NCI-H2029 (cell line): ENCODE data around the gene MICU1.
"Not testable (repeated sequence)": the region's sequence is repeated elsewhere in the genome, so short reads cannot be mapped to it uniquely, and the experiment has no call there.

Experiments
- DNase-seq: peaks from one replicate; lab custom pipeline; 2025; lab: John Stamatoyannopoulos, UW

MICU1 gene, protein sequence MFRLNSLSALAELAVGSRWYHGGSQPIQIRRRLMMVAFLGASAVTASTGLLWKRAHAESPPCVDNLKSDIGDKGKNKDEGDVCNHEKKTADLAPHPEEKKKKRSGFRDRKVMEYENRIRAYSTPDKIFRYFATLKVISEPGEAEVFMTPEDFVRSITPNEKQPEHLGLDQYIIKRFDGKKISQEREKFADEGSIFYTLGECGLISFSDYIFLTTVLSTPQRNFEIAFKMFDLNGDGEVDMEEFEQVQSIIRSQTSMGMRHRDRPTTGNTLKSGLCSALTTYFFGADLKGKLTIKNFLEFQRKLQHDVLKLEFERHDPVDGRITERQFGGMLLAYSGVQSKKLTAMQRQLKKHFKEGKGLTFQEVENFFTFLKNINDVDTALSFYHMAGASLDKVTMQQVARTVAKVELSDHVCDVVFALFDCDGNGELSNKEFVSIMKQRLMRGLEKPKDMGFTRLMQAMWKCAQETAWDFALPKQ

DNA sequence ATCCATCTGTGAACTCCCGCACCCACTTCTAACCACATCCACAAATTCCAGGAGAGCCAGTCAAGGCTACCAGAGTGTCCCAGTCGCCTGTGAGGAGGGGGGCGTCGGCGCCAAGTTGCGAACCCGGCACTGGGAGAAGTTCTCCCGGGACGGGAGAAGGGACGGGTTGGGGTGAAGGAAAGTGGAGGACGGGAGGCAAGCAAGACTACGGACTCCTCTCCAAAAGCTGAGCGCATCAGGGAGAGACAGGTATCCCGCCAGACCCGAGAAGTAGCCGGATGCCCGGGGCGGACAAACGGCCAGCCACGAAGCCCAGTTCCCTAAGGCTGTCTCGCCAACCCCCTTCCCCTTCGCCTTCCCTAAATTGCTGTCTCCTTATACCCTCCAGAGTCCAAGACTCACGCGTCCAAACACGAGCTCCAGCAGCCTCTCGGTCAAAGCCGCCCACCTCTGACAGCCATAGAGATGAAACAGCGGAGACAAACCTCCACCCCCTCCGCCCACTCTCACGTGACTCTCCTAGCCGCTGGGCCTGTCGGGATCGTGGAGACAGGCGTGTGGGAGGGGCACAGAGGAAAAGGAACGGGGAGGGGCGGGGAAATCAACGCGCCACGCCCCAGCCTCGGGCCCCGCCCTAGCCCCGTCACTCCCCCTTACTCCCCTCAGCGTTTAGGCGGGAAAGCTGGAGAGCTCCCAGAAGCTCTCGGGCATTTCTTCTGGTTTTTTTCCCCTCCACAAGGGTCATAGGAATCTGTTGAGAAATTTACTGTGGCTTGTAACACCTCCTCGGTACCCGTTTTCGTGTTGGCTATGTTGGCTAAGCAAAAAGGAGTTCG, at the start of gene MICU1:
MICU1 (minus strand) TSS at position 472 of the 836 bp plus-strand sequence. CDS start 59,286 bp downstream, outside the sequence.
- peak; percentile 87 for DNase-seq

DNA sequence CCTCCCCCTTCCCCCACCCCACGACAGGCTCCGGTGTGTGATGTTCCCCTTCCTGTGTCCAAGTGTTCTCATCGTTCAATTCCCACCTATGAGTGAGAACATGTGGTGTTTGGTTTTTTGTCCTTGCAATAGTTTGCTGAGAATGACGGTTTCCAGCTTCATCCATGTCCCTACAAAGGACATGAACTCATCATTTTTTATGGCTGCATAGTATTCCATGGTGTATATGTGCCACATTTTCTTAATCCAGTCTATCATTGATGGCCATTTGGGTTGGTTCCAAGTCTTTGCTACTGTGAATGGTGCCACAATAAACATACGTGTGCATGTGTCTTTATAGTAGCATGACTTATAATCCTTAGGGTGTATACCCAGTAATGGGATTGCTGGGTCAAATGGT, 48.3 kb upstream of the MICU1 start:
- not testable (repeated sequence) for DNase-seq

DNA sequence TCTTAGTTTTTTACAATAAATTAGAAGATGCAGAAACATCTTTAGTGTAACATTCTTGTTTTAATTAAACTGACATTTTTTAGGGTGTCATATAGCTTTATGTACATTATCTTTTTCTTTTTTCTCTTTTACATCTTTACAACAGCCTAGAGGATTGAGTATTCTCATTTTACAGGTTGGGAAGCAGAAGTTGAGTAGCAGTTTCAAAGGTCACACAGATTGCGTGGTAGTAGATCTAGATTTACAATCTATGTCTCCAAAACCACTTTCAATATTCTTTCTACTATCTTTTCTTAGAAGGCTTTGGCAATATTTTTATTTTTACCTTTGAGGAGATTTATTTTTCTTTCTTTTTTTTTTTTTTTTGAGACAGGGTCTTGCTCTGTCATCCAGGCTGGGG, 47.4 kb upstream of the MICU1 start:
- DNase-seq: no peak

DNA sequence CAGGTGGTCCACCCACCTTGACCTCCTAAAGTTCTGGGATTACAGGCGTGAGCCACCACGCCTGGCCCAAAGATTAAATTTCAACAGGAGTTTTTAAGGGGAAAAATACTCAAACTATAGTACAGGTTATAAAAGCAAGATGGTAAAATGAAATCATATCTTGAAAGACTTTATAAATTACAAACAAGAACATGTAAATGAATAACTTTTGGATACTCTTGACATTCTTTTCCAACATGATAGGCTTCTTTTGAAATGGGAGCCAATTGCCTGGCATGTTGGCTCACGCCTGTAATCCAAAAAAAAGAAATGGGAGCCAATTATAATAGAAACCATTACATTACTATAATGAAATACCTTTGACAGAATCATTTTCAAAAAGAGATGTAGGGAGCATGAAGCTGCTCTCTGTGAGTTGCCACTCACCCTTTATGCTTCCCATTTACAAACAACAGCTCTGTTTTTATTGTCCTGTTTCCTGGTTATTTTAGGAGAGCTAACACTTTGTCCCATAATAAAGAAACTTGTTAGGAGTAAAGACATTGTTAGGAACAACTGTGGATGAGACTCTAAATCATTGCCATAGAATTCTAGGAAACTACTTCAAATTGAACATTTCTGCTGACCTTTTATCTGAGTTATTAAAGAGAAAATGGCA, 41.5 kb upstream of the MICU1 start:
- no peak for DNase-seq

DNA sequence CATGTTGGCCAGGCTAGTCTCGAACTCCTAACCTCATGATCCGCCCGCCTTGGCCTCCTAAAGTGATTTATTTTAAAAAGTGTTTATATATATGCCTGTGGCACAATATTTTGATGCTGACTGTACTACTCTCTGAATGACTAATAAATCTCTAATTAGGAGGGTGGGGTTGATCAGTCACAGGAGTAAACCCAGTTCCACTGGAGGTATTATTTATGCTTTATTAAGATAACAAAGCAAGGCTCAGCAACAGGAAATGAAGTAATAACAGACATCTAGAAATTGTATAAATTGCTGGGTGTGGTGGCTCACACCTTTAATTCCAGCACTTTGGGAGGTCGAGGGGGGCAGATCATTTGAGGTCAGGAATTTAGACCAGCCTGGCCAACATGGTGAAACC, 40.0 kb upstream of the MICU1 start:
- no peak for DNase-seq

DNA sequence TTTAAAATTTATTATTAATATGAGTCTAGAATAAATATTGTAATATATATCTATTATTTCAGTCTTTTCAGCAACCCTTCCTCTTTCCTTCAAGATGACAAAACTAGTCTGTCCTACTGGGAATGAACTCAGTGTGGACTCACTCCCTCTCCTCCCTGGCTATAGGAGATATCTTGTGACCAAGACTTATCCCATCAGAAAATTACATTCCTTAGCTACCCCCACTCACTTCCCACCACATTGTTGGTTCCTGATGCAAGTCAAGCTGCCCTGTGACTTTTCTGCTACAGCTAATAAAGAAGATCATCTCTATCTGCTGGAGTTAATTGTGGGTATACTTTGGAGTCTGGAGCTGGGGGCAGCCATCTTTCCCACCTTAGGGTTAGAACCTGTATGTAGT, 38.1 kb upstream of the MICU1 start:
- DNase-seq: no peak

DNA sequence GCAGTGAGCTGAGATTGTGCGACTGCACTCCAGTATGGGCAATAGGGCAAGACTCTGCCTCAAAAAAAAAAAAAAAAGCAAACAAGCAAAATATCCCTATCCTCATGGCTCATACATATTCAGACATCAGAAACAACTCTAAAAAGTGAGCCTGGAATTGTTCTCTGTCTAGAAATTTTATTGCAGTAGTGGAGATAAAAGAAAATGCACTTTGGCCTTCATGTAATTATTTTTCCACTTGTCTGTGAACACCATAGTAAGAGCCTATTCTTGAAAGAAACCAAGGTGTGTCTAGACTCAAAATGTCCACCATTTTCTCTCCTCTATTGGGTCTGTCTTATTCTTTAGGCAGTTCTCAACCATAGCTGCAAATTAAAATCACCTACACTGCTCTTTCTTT, 35.6 kb upstream of the MICU1 start:
- no peak for DNase-seq

DNA sequence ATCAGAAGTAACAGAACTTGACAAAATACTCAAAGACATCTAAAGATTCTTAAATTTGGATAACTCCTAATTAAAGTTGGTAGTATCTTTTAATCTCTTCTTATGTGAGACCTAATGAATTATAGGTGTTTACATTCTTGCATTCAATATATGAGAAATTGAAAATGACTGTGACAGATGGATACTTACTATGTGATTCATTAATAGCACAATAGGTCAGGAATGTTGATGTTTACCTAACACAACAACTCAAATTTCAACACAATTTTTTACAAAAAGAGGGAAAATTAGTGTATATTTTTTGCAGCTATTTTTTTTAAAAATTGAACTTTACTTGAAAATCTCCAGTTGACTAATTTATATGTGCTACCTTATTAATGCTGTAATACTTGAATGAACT, 34.3 kb upstream of the MICU1 start:
- DNase-seq: no peak

DNA sequence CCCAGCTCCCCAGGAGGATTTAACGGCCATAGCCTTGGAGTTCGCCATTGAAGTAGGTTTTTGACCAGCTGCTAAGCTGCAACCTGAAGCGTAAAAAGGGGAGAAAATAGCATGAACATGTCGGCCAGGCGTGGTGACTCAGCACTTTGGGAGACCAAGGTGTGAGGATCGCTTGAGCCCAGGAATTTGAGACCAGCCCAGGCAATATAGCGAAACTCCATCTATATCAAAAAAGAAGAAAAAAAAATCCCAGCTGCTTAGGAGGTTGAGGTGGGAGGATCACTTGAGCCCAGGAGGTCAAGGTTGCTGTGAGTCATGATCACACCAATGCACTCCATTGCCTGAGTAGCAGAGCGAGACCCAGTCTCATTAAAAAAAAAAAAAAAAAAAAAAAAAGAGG, 33.8 kb upstream of the MICU1 start:
- DNase-seq: no peak

DNA sequence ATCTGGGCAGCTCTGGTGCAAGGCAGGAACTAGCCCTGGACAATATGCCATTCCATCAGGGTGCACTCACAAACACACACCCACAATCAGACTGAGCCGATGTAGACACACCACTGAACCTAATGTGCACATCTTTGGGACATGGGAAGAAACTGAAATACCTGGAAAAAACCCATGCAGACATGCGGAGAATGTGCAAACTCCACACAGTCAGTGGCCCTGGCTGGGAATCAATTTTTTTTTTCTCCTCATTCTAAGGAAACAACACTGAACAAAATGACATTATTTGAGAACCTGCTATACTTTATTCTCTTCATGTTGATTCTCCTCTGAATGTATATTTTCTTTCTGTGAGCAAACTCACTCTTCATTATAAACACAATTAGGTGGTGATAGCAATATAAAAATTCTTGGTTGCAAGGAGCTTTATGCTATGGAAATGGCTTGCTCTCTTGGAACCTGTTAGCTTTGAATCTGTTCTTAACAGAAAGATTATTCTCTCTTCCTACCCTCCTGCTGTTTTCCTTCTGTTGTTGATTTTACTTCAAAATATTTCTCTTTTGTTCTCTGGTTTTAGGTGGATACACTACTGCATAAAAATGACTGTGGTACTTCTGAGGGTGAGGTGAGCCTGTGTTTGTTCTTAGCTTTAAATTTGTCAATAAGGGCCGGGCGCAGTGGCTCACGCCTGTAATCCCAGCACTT, 33.0 kb upstream of the MICU1 start:
- no peak for DNase-seq

DNA sequence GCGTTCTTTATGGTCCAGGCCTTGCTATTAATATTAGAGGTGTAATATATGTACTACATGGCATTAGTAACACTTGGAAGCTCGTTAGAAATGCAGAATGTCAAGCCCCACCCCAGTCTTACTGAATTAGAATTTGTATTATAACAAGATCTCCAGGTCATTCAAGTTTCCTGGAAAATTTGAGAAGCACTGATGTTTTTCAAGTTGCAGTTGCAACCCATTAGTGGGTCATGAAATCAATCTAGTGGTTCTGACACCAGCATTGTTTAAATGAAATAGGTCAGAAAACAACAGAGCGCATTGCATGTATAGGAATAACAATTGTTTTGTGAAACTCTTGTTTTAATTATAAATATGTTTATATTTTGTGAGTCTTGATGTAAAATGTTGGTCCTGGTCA, 28.8 kb upstream of the MICU1 start:
- no peak for DNase-seq

DNA sequence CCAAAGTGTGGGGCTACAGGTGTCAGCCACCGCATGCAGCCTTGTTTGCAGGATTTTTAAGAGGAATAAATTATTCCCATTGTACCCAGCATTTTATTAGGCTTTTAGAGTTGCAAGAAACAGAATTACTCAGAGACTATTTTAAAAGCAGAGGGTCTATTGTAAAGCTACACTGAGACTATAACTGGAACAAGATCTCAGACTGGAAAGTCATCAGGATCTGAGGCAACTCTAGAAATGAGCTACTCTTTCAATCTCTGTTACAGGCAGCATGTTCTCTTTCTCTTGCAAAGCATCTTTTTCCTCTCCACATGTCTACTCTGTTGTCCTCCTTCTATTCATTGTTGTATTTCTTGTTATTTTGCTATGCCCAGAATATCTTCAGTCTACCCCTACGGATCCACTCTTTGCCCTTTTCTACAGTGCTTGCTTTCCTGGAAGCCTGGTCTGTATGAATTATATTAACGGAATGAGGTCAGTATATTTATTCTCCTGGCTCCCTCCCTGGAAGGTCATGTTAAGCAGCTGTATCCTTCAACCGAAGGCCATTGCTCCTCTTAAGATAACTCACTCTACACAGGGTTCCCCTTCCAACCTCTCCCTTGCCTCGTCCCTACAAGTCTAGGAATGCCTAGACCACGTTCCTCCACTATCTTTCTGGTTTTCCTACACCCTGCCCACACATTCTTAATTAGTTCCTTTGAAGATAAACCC, 27.7 kb upstream of the MICU1 start:
- DNase-seq: no peak

DNA sequence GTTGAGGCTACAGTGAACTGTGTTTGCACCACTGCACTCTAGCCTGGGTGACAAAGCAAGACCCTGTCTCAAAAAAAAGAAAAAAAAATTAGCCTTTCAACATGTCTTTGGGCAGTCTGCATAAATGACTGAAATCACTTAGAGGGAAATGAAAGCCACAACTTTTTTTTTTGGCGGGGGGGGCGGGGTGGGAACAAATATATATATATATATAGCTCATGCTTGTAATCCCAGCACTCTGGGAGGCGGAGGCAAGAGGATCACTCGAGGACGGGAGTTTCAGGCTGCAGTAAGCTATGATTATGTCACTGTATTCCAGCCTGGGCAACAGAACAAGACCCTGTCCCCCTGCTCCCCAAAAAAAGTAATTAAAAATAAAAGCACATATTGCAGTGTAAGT, 23.4 kb upstream of the MICU1 start:
- DNase-seq: no peak

DNA sequence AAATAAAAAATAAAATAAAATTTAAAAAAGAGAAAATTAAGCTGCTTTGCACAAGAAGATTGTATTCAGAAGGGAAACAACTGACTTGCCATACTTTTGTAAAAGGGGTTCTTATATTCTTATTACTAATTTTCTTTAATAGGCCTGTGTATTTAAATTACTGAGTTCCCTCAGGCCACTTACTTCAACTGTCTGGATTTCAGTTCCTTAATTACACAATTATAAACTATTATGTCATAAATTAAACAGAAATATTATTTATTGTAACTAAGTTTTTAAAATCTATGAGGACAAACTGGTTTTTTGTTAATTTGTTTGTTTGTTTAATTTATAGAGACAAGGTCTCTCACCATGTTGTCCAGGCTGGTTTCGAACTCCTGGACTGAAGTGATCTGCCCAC, 22.4 kb upstream of the MICU1 start:
- DNase-seq: no peak

DNA sequence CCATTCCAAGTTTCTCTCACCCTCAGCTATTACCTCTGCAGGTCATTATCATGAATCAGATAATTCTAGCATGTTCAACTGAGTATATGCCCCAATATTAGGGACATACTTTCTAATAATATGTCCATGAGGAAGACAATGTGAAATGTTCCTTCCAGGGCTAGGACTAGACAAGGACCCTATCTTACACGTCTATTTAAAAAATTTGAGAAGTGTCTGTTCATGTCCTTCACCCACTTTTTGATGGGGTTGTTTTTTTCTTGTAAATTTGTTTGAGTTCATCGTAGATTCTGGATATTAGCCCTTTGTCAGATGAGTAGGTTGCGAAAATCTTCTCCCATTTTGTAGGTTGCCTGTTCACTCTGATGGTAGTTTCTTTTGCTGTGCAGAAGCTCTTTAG, 21.1 kb upstream of the MICU1 start:
- DNase-seq: not testable (repeated sequence)

DNA sequence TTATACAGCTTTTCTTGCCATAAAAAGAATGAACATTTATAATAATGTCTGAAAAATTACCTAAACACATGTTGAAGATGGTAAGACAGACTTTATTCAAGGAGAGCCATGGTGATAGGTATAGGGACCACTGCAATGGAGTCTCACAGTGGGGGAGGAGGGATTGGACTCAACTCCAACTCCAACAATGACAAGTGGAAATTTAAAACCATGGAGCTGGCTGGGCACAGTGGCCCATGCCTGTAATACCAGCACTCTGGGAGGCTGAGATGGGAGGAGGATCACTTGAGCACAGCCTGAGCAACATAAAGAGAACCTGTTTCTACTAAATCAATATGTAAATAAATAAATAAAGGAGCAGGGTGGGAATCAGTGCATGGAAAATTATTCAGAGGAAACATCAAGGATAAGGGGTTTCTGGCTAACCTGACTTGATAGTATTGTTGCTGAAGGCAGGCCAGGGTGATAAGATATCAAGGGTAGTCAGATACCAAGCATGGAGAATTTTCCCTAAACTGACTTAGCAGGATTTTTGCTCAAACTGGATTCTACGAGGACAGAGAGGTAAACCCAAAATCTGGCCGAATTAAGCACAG, 19.5 kb upstream of the MICU1 start:
- DNase-seq: peak; percentile 7

DNA sequence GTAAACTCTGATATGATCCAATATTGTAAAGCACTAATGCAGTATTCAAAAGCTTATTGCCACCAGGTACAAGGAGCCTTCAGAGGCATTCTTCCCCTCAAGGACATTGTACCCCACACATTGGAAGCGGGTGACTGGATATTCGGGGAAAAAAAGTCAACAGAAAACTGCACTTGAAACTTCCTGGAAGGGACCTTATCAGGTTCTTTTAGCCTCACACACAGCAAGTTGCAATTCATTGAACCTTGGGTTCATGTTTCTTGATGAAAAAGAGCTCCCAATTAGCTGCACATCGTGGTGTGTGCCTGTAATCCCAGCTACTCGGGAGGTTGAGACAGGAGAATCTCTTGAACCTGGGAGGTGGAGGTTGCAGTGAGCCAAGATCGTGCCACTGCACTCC, 16.4 kb upstream of the MICU1 start:
- no peak for DNase-seq

DNA sequence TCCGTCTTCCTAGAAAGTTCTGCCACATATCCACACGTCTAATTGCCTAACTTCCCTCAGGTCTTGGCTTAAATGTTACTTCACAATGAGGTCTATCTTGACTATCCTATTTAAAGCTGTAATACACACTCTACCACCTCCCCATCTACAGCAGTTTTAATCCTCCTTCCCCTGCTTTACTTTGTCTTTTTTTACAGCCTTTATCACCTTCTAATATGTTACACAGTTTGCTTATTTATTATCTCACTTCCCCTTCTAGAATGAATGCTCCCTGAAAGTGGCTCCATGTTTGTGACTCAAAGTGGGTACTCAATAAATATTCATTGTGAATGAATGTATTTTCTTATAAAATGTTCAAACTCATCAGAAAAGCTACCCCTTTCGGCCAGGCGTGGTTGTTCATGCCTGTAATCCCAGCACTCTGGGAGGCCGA, 13.6 kb upstream of the MICU1 start:
- DNase-seq: no peak

DNA sequence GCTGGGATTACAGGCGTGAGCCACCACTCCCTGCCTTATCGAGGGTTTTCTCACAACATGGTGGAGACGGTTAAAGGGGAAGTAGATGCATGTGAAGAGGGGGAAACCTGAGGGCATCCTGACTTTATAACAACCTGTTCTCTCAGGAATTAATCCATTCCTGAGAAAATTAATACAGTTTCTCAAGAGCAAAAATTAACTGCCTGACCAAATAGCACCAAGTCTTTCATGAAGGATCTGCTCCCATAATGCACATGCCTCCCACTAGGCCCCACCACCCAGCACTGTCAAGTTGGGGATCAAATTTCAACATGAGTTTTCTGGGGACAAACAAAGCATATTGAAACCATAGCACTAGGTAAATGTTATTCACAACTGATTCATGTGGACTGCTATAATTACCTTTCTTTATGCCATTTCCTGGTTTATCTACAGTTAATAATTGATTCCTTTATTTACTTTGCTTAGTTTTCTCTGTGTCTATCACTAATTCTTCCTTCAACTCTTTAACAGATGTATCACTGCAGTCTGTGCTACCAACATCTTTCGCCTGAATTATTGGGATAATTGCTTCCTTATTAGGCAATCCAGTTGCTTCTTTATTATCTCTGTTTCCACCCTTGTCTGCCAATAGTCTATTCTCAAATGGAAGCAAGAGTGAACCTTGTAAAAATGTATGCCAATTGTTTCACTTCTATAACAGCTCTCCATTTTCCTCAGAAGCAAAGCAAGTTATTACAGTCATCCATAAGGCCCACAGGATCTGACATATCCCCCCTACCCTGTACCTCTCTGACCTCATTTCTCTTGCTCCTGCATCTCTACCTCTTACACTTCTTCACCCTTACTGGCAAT, 12.9 kb upstream of the MICU1 start:
- peak; percentile 22 for DNase-seq

DNA sequence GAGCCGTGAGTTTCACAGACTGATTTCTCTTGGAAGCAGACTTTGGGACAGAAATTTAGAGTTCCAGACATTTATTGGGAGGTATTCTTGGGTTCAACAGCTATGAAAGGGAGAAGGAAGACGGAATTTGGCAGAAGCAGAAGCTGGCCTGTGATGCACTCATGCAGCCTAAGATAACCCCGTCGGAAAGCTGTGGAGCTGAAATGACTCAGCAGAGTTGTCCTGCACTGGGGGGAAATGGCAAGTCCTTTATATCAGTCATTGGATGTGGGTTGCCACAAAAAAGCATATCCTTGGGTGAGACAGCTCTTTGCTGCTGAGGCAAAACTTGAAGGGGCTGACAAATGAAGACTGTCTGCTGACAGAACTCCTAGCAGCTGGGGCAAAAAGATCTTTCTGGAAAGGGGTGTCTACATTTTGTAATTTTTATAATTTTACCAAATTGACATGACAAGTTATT, 11.5 kb upstream of the MICU1 start:
- DNase-seq: no peak
